ENCODE results near the gene MAN2A2.
"Not testable (repeated sequence)": the region's sequence is repeated elsewhere in the genome, so short reads cannot be mapped to it uniquely, and the experiment has no call there.

MAN2A2 gene

GRCh38 chr15:90890839-90891238 is 12.3 kb upstream of the MAN2A2 start:
- no peak for TF ChIP-seq CTCF (IDR thresholded peaks at IDR 0.05; ENCODE audit: insufficient read depth, missing control alignments)
- FAIRE-seq (no peak), DNase-seq (ENCODE audit: insufficient read length, low spot score) (no peak)

- DNase-seq (ENCODE audit: insufficient read length, low spot score) (no peak), FAIRE-seq (no peak)
- no peak for TF ChIP-seq CTCF (IDR thresholded peaks at IDR 0.05; ENCODE audit: insufficient read depth, missing control alignments)
Observed at GRCh38 chr15:90891346-90891949, 11.7 kb upstream of the MAN2A2 start.

- DNase-seq (ENCODE audit: insufficient read length, low spot score) = no peak
- no peak for FAIRE-seq
- TF ChIP-seq CTCF (IDR thresholded peaks at IDR 0.05; ENCODE audit: insufficient read depth, missing control alignments) = no peak
Observed at GRCh38 chr15:90892023-90892422, 11.1 kb upstream of the MAN2A2 start.

GRCh38 chr15:90892498-90893174 is 10.5 kb upstream of the MAN2A2 start:
- no peak for FAIRE-seq
- DNase-seq (ENCODE audit: insufficient read length, low spot score) = no peak
- no peak for TF ChIP-seq CTCF (IDR thresholded peaks at IDR 0.05; ENCODE audit: insufficient read depth, missing control alignments)

- peak; percentile 3 for TF ChIP-seq CTCF (IDR thresholded peaks at IDR 0.05; ENCODE audit: insufficient read depth, missing control alignments)
- FAIRE-seq (no peak), DNase-seq (ENCODE audit: insufficient read length, low spot score) (no peak)
Observed at GRCh38 chr15:90893175-90894090, 9.7 kb upstream of the MAN2A2 start.

- TF ChIP-seq CTCF (IDR thresholded peaks at IDR 0.05; ENCODE audit: insufficient read depth, missing control alignments) = peak; percentile 38
- DNase-seq (ENCODE audit: insufficient read length, low spot score) = peak; percentile 87
- FAIRE-seq = peak; percentile 93
Observed at GRCh38 chr15:90895571-90896117, 7.5 kb upstream of the MAN2A2 start.

- DNase-seq (ENCODE audit: insufficient read length, low spot score); FAIRE-seq: not testable (repeated sequence)
Observed at GRCh38 chr15:90897131-90897655, 5.9 kb upstream of the MAN2A2 start.

Measured in D721Med (cell line).